CD4-positive, alpha-beta T cell treated with Interleukin-4 for 1 hour (primary cell): Measurements from ENCODE around the gene SGMS1.
A peak's percentile ranks its signal among the peaks of the same experiment; 100 is the strongest.
"Not testable (repeated sequence)": the region's sequence is repeated elsewhere in the genome, so short reads cannot be mapped to it uniquely, and the experiment has no call there.

ENCODE experiments used
- DNase-seq, 2 donors: peaks; one replicate each; pipeline ENCODE4 v3.0.0-alpha.2; 2020 to 2022

SGMS1 gene

GRCh38 chr10:50623663-50624412, at the start of gene SGMS1:
Gene SGMS1, minus strand, starts transcription at chr10:50623956. Its CDS starts 279,842 bp downstream, at chr10:50344114.
- peak; percentile 82 to 83 for DNase-seq

- peak; percentile 48 to 68 for DNase-seq
Measured at GRCh38 chr10:50672152-50672551, 48.4 kb upstream of the SGMS1 start.

- not testable (repeated sequence) for DNase-seq
Measured at GRCh38 chr10:50671645-50672044, 47.9 kb upstream of the SGMS1 start.

- DNase-seq = not testable (repeated sequence)
Measured at GRCh38 chr10:50669957-50670356, 46.2 kb upstream of the SGMS1 start.

- not testable (repeated sequence) for DNase-seq
Measured at GRCh38 chr10:50667353-50667752, 43.6 kb upstream of the SGMS1 start.

- DNase-seq = not testable (repeated sequence)
Measured at GRCh38 chr10:50662420-50662819, 38.7 kb upstream of the SGMS1 start.

- not testable (repeated sequence) for DNase-seq
Measured at GRCh38 chr10:50661563-50661962, 37.8 kb upstream of the SGMS1 start.

GRCh38 chr10:50659865-50660730, 36.3 kb upstream of the SGMS1 start:
- DNase-seq = peak in 1 of 2 donors; percentile 37

GRCh38 chr10:50659016-50659864, 35.5 kb upstream of the SGMS1 start:
- DNase-seq = not testable (repeated sequence)

GRCh38 chr10:50658165-50658564, 34.4 kb upstream of the SGMS1 start:
- no peak for DNase-seq

GRCh38 chr10:50653758-50654157, 30.0 kb upstream of the SGMS1 start:
- DNase-seq = no peak

- DNase-seq = peak in 1 of 2 donors; percentile 52
Measured at GRCh38 chr10:50653142-50653541, 29.4 kb upstream of the SGMS1 start.

GRCh38 chr10:50651808-50652207, 28.1 kb upstream of the SGMS1 start:
- DNase-seq = no peak

- no peak for DNase-seq
Measured at GRCh38 chr10:50650481-50650880, 26.7 kb upstream of the SGMS1 start.

- no peak for DNase-seq
Measured at GRCh38 chr10:50648935-50649227, 25.1 kb upstream of the SGMS1 start.

GRCh38 chr10:50648089-50648934, 24.6 kb upstream of the SGMS1 start:
- no peak for DNase-seq

GRCh38 chr10:50647350-50647749, 23.6 kb upstream of the SGMS1 start:
- DNase-seq = not testable (repeated sequence)

- no peak for DNase-seq
Measured at GRCh38 chr10:50645236-50645635, 21.5 kb upstream of the SGMS1 start.

GRCh38 chr10:50641626-50642025, 17.9 kb upstream of the SGMS1 start:
- DNase-seq = no peak

- DNase-seq = no peak
Measured at GRCh38 chr10:50640238-50640637, 16.5 kb upstream of the SGMS1 start.

- peak in 1 of 2 donors; percentile 65 for DNase-seq
Measured at GRCh38 chr10:50636618-50637579, 13.1 kb upstream of the SGMS1 start.
